HepG2 (cell line): ENCODE results near the gene MRPL51. TPM values are rescaled to one million over a fixed set of nuclear protein-coding genes. Genes with fewer than 3 reads are reported as not detected.

Experiments
- ARHGAP35 ChIP-seq: sonication (generic); formaldehyde crosslinking; IDR thresholded peaks from 2 replicates; pipeline ENCODE4 v1.9.0; 2022; ENCODE audit warnings: mild to moderate bottlenecking, inconsistent platforms, moderate library complexity, missing genetic modification reagents, borderline replicate concordance
- CBX1 ChIP-seq: IDR thresholded peaks from one replicate; pipeline ENCODE4 v1.6.1; 2016; ENCODE audit warnings: antibody characterized with exemption, low read depth
- CBX5 ChIP-seq: sonication (generic); formaldehyde crosslinking; IDR thresholded peaks from 2 replicates; pipeline ENCODE4 v1.4.0; 2020; ENCODE audit warnings: missing genetic modification reagents, borderline replicate concordance
- KLF12 ChIP-seq: sonication (generic); formaldehyde crosslinking; IDR thresholded peaks from 2 replicates; pipeline ENCODE4 v1.4.0; 2020; ENCODE audit warnings: missing genetic modification reagents, borderline replicate concordance
- MIER2 ChIP-seq: IDR thresholded peaks from 2 replicates; pipeline ENCODE4 v1.6.1; 2016; ENCODE audit warnings: missing biosample characterization, missing genetic modification reagents
- RARG ChIP-seq: sonication (generic); formaldehyde crosslinking; IDR thresholded peaks from 2 replicates; pipeline ENCODE4 v1.4.0; 2020; ENCODE audit warnings: low read depth, mild to moderate bottlenecking, missing genetic modification reagents
- REPIN1 ChIP-seq: sonication (generic); formaldehyde crosslinking; IDR thresholded peaks from 2 replicates; pipeline ENCODE4 v1.8.0; 2022; ENCODE audit warnings: missing genetic modification reagents, low read depth, mild to moderate bottlenecking, borderline replicate concordance
- RFX5 ChIP-seq: IDR thresholded peaks from 2 replicates; pipeline ENCODE4 v1.6.1; 2011; ENCODE audit warnings: low read depth, low read length, improper control_type of control experiment
- SALL2 ChIP-seq: sonication (generic); formaldehyde crosslinking; IDR thresholded peaks from 2 replicates; pipeline ENCODE4 v1.8.1; 2023; ENCODE audit warnings: mild to moderate bottlenecking, missing genetic modification reagents, inconsistent platforms
- STAT5B ChIP-seq: sonication (generic); formaldehyde crosslinking; IDR thresholded peaks from 2 replicates; pipeline ENCODE4 v1.4.0; 2020; ENCODE audit warnings: missing genetic modification reagents
- ZC3H13 ChIP-seq: sonication (generic); formaldehyde crosslinking; IDR thresholded peaks from 2 replicates; pipeline ENCODE4 v1.8.1; 2023; ENCODE audit warnings: mild to moderate bottlenecking, missing genetic modification reagents, moderate library complexity
- ZFAT ChIP-seq: sonication (generic); formaldehyde crosslinking; conservative IDR thresholded peaks from 2 replicates; pipeline ENCODE4 v1.8.1; 2023; ENCODE audit warnings: missing genetic modification reagents, inconsistent platforms
- ZNF569 ChIP-seq: sonication (generic); formaldehyde crosslinking; IDR thresholded peaks from 2 replicates; pipeline ENCODE4 v1.5.0; 2020; ENCODE audit warnings: mild to moderate bottlenecking, missing genetic modification reagents, moderate library complexity, borderline replicate concordance
- ZNF672 ChIP-seq: sonication (generic); formaldehyde crosslinking; IDR thresholded peaks from 2 replicates; pipeline ENCODE4 v1.8.1; 2022; ENCODE audit warnings: missing genetic modification reagents
- ZSCAN21 ChIP-seq: sonication (generic); formaldehyde crosslinking; IDR thresholded peaks from 2 replicates; pipeline ENCODE4 v1.8.0; 2022; ENCODE audit warnings: mild to moderate bottlenecking, missing genetic modification reagents, moderate library complexity, borderline replicate concordance
- ZSCAN9 ChIP-seq: IDR thresholded peaks from 2 replicates; pipeline ENCODE4 v1.6.1; 2016; ENCODE audit warnings: borderline replicate concordance
- polyA plus RNA-seq, 8 experiments: library from polyadenylated mRNA; depleted of rRNA in 3 of 8; stranded (reverse) in 7 of 8; unstranded in 1 of 8; fragments of >200 nt; fragmentation: Illumina TruSeq in 4 of 8; extraction: Trizol in 4 of 8; gene quantifications; 2 replicates each; pipeline versions ENCODE4 v1.2.1 to v1.2.3, GENCODE V29; 2011 to 2016; ENCODE audit warnings: low read depth in 4 of 8, missing spikeins in 1 of 8, mixed read lengths in 1 of 8; ENCODE audit not compliant: insufficient read depth in 1 of 8
- total RNA-seq, 5 experiments: library from RNA; depleted of rRNA; stranded (reverse); fragments of >200 nt; fragmentation: Illumina TruSeq; extraction: Trizol; gene quantifications; 2 replicates each; pipeline ENCODE4 v1.2.3, GENCODE V29; 2016; ENCODE audit warnings: low read depth in 1 of 5
- TF ChIP-seq, protein P1 (sequence below): sonication (generic); formaldehyde crosslinking; IDR thresholded peaks from 2 replicates; pipeline ENCODE4 v1.8.0; 2023; ENCODE audit warnings: mild to moderate bottlenecking, missing genetic modification reagents
- TF ChIP-seq, protein P2 (sequence below): sonication (generic); formaldehyde crosslinking; IDR thresholded peaks from 2 replicates; pipeline ENCODE4 v1.4.0; 2020; ENCODE audit warnings: missing genetic modification reagents; ENCODE audit errors: not compliant biosample characterization
- TF ChIP-seq, protein P3 (sequence below): sonication (generic); formaldehyde crosslinking; IDR thresholded peaks from 2 replicates; pipeline ENCODE4 v1.4.0; 2020; ENCODE audit warnings: missing genetic modification reagents
- TF ChIP-seq, protein P4 (sequence below): sonication (generic); formaldehyde crosslinking; IDR thresholded peaks from 2 replicates; pipeline ENCODE4 v1.4.0; 2020; ENCODE audit warnings: mild to moderate bottlenecking, missing genetic modification reagents
- TF ChIP-seq, protein P5 (sequence below): sonication (generic); formaldehyde crosslinking; IDR thresholded peaks from 2 replicates; pipeline ENCODE4 v1.4.0; 2020; ENCODE audit warnings: missing genetic modification reagents

The MRPL51 gene
- total and polyA plus RNA-seq, 2 of the 13 experiments (the other 11 are each of a cell fraction or from before 2014, with no cell fraction given) = 64.8 to 278 TPM

DNA sequence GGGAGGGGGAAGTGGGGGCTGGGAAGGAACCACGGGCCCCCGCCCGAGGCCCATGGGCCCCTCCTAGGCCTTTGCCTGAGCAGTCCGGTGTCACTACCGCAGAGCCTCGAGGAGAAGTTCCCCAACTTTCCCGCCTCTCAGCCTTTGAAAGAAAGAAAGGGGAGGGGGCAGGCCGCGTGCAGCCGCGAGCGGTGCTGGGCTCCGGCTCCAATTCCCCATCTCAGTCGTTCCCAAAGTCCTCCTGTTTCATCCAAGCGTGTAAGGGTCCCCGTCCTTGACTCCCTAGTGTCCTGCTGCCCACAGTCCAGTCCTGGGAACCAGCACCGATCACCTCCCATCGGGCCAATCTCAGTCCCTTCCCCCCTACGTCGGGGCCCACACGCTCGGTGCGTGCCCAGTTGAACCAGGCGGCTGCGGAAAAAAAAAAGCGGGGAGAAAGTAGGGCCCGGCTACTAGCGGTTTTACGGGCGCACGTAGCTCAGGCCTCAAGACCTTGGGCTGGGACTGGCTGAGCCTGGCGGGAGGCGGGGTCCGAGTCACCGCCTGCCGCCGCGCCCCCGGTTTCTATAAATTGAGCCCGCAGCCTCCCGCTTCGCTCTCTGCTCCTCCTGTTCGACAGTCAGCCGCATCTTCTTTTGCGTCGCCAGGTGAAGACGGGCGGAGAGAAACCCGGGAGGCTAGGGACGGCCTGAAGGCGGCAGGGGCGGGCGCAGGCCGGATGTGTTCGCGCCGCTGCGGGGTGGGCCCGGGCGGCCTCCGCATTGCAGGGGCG, 41.0 kb upstream of the MRPL51 start, which contains the start of gene GAPDH (continued):
- TF ChIP-seq, protein P1, sequence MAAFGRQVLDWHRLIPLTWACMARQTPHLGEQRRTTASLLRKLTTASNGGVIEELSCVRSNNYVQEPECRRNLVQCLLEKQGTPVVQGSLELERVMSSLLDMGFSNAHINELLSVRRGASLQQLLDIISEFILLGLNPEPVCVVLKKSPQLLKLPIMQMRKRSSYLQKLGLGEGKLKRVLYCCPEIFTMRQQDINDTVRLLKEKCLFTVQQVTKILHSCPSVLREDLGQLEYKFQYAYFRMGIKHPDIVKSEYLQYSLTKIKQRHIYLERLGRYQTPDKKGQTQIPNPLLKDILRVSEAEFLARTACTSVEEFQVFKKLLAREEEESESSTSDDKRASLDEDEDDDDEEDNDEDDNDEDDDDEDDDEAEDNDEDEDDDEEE = no peak; the same call in 1 of the 2 replicates
- TF ChIP-seq, protein P2, sequence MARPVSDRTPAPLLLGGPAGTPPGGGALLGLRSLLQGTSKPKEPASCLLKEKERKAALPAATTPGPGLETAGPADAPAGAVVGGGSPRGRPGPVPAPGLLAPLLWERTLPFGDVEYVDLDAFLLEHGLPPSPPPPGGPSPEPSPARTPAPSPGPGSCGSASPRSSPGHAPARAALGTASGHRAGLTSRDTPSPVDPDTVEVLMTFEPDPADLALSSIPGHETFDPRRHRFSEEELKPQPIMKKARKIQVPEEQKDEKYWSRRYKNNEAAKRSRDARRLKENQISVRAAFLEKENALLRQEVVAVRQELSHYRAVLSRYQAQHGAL (CRISPR knock-in tag) = peak; percentile 71
- TF ChIP-seq MIER2 (CRISPR knock-in tag) (0 out of 2 replicates have a peak, but pooled peaks have one; percentile 46), RFX5 (peak; percentile 41; the same call in 1 of the 2 replicates), ZFAT (CRISPR knock-in tag) (no peak), CBX5 (peak; percentile 76), ZNF569 (CRISPR knock-in tag) (no peak), CBX1 (peak; percentile 92), STAT5B (CRISPR knock-in tag) (peak; percentile 70; the same call in 1 of the 2 replicates), SALL2 (CRISPR knock-in tag) (no peak), ZSCAN21 (CRISPR knock-in tag) (no peak), ARHGAP35 (CRISPR knock-in tag) (no peak; the same call in 1 of the 2 replicates), RARG (CRISPR knock-in tag) (no peak), KLF12 (CRISPR knock-in tag) (0 out of 2 replicates have a peak, but pooled peaks have one; percentile 7), ZSCAN9 (CRISPR knock-in tag) (peak; percentile 75; the same call in 1 of the 2 replicates), ZC3H13 (peak; percentile 62), ZNF672 (CRISPR knock-in tag) (no peak; the same call in 1 of the 2 replicates), REPIN1 (CRISPR knock-in tag) (peak; percentile 69)
- TF ChIP-seq, protein P3, sequence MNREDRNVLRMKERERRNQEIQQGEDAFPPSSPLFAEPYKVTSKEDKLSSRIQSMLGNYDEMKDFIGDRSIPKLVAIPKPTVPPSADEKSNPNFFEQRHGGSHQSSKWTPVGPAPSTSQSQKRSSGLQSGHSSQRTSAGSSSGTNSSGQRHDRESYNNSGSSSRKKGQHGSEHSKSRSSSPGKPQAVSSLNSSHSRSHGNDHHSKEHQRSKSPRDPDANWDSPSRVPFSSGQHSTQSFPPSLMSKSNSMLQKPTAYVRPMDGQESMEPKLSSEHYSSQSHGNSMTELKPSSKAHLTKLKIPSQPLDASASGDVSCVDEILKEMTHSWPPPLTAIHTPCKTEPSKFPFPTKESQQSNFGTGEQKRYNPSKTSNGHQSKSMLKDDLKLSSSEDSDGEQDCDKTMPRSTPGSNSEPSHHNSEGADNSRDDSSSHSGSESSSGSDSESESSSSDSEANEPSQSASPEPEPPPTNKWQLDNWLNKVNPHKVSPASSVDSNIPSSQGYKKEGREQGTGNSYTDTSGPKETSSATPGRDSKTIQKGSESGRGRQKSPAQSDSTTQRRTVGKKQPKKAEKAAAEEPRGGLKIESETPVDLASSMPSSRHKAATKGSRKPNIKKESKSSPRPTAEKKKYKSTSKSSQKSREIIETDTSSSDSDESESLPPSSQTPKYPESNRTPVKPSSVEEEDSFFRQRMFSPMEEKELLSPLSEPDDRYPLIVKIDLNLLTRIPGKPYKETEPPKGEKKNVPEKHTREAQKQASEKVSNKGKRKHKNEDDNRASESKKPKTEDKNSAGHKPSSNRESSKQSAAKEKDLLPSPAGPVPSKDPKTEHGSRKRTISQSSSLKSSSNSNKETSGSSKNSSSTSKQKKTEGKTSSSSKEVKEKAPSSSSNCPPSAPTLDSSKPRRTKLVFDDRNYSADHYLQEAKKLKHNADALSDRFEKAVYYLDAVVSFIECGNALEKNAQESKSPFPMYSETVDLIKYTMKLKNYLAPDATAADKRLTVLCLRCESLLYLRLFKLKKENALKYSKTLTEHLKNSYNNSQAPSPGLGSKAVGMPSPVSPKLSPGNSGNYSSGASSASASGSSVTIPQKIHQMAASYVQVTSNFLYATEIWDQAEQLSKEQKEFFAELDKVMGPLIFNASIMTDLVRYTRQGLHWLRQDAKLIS (CRISPR knock-in tag) = peak; percentile 88; the same call in 1 of the 2 replicates
- TF ChIP-seq, protein P4, sequence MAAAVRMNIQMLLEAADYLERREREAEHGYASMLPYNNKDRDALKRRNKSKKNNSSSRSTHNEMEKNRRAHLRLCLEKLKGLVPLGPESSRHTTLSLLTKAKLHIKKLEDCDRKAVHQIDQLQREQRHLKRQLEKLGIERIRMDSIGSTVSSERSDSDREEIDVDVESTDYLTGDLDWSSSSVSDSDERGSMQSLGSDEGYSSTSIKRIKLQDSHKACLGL (CRISPR knock-in tag) = no peak
- TF ChIP-seq, protein P5, sequence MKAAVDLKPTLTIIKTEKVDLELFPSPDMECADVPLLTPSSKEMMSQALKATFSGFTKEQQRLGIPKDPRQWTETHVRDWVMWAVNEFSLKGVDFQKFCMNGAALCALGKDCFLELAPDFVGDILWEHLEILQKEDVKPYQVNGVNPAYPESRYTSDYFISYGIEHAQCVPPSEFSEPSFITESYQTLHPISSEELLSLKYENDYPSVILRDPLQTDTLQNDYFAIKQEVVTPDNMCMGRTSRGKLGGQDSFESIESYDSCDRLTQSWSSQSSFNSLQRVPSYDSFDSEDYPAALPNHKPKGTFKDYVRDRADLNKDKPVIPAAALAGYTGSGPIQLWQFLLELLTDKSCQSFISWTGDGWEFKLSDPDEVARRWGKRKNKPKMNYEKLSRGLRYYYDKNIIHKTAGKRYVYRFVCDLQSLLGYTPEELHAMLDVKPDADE (CRISPR knock-in tag) = no peak
